GM12801 (cell line): Measurements from ENCODE around the gene SERPINA12.

Source experiments
- TF ChIP-seq, protein P1 (sequence below): IDR thresholded peaks from one replicate; pipeline ENCODE4 v1.5.1; 2011; ENCODE audit warnings: control low read depth; ENCODE audit not compliant: insufficient read length; ENCODE audit errors: extremely low read depth

SERPINA12 gene

DNA sequence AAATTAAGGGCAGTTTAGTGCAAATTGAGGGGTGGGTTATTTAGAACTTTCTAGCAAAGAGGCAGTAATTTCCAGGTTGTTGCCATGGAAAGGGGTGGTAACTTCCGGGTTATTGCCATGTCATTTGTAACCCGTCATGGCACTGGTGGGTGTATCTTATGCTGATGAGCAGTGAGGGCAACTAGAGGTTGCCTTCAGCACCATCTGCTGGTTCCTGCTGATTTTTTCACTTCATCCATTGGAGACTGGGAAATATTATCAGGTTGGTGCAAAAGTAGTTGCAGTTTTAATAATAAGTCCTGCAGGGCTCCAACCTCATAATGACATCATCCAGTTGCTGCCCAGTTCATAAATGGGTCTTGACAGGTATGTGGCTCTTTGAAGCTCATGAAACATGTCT lies 27.6 kb upstream of the SERPINA12 start:
- TF ChIP-seq, protein P1, sequence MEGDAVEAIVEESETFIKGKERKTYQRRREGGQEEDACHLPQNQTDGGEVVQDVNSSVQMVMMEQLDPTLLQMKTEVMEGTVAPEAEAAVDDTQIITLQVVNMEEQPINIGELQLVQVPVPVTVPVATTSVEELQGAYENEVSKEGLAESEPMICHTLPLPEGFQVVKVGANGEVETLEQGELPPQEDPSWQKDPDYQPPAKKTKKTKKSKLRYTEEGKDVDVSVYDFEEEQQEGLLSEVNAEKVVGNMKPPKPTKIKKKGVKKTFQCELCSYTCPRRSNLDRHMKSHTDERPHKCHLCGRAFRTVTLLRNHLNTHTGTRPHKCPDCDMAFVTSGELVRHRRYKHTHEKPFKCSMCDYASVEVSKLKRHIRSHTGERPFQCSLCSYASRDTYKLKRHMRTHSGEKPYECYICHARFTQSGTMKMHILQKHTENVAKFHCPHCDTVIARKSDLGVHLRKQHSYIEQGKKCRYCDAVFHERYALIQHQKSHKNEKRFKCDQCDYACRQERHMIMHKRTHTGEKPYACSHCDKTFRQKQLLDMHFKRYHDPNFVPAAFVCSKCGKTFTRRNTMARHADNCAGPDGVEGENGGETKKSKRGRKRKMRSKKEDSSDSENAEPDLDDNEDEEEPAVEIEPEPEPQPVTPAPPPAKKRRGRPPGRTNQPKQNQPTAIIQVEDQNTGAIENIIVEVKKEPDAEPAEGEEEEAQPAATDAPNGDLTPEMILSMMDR, result no peak

DNA sequence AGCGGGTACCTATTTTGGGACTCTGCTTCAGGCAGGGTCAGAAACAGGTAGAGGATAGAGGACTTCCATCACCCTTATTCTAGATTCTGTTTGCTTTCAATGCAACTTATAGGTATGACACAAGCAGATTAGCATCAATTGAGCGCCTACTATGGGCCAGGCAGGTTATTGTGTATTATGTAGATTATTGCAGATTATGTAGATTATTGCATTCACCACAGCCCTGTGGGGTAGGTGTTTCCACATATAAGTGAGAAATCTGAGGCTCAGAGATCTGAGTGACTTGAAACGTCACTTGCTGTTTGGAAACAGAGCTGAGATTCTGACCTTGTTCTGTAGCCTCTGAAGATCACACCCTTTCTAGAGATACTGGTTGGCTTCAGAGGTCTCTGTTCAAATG lies 26.2 kb upstream of the SERPINA12 start:
- TF ChIP-seq, protein P1, result no peak

DNA sequence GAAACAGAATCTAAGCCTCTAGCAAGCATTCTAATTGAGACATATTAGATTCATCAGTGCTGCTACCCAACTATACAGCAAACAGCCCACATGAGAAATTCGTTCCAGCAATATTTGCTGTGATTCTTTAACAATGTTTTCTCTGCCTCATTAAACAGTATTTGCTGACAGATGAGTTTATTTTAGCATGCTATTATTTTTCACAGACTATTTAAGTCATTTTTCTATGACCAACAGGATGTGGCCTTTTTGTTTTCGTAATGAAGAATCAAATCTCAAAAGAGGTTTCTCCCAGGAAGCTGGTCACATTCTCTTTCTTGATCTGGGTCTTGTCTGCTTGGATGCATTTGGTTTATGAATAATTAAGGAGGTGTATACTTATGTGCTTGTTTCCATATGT lies 23.2 kb upstream of the SERPINA12 start:
- TF ChIP-seq, protein P1, result no peak

DNA sequence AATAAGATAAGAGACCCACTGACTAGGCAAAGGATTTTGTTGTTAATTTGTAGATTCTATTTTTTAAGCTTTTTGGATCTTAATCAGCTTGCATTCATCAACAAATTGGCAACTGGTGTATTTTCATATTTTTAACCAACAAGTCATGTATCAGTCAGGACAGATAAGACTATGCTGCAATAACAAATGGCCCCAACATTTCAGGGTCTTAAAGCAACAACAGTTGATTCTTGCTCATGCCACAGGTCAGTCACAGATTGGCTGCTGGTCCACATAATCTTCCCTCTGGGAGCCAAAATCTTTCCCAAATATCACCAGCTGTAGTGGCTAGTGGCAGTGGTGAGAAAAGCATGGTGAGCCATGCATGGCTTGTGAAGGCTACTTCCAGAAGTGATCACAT lies 21.9 kb upstream of the SERPINA12 start:
- TF ChIP-seq, protein P1, result no peak

DNA sequence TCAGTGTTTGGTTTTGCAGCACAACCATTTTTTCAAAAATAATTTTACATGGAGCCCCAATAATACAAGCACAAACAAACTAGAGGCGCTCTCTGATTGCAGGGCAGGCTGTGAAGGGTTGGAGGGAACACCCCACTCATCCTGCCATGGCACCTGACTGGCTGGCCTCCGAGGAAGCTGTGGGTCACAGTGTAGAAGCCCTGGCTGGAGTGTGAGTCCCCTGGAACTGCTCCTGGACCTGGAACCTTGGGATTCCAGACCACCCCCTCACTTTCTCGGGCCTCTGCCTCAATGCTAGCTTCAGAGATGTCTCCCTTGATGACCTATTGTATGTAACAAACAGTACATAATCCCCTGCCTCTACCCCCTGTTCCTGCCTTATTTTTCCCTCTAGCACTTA lies 14.8 kb upstream of the SERPINA12 start:
- TF ChIP-seq, protein P1, result no peak

DNA sequence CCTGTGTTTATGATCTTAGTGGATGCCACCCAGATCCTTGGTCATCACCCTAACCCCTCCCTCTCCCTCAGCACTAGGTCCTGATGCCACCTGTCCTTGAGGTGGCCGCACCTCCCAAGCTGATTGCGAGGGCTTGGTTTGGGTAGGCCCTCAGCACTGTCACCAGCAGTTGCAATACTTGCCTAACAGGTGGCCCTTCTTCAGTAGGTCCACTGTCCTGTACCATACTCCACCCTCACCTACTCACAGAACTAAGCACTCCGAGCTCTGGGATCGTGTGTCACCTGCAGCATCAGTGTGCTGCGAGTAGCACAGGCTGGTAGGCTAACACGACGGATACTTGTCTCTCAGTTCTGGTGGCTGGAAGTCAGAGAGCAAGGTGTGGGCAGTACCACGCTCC lies 14.0 kb upstream of the SERPINA12 start:
- TF ChIP-seq, protein P1, result no peak

DNA sequence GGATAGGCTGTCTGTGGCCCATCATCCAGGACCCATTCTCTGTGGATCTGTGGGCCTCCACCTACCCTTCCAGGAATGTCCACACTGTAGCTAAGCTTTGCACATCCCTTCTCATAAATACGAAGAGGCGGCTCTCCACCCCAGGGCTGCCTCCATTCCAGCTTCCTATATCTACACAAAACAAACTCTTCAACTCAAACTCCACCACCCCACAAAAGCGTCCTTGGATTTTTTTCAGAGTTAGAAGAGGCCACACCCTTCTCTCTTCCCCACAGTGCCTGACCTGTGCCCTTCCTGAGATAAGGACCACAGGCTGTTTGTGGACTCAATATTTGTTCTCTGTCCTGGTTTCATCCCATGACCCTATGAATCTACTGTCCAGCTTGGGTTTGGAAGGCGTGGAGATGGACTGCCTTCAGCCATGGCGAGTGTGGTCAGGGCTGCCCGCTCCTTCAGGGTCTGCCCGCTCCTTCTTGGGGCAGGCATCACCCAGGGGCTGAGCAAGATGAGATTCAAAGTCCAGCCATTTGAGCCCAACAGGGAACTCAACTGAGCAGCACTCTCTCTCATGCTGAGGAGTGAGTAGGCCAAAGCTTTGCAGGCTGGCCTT lies 13.0 kb upstream of the SERPINA12 start:
- TF ChIP-seq, protein P1, result no peak
